Ishikawa (cell line): ENCODE measurements around the gene HCRTR2.

ENCODE experiments used
- CEBPB ChIP-seq: IDR thresholded peaks from 2 replicates; pipeline ENCODE4 v1.6.1; 2012
- CREB1 ChIP-seq: IDR thresholded peaks from 2 replicates; pipeline ENCODE4 v1.6.1; 2012; ENCODE audit warnings: low read depth
- EGR1 ChIP-seq: IDR thresholded peaks from 2 replicates; pipeline ENCODE4 v1.6.1; 2012
- EP300 ChIP-seq: IDR thresholded peaks from 2 replicates; pipeline ENCODE4 v1.6.1; 2012; ENCODE audit warnings: borderline replicate concordance
- FOXM1 ChIP-seq: IDR thresholded peaks from 2 replicates; pipeline ENCODE4 v1.6.1; 2012; ENCODE audit warnings: low read depth, borderline replicate concordance
- NFIC ChIP-seq: IDR thresholded peaks from 2 replicates; pipeline ENCODE4 v1.6.1; 2012
- RAD21 ChIP-seq: IDR thresholded peaks from 2 replicates; pipeline ENCODE4 v1.6.1; 2012; ENCODE audit warnings: low read depth
- REST ChIP-seq: IDR thresholded peaks from 2 replicates; pipeline ENCODE4 v1.6.1; 2012; ENCODE audit warnings: low read depth, mild to moderate bottlenecking
- TAF1 ChIP-seq: IDR thresholded peaks from 2 replicates; pipeline ENCODE4 v1.6.1; 2012; ENCODE audit warnings: low read depth, mild to moderate bottlenecking
- TCF12 ChIP-seq: IDR thresholded peaks from 2 replicates; pipeline ENCODE4 v1.6.1; 2012; ENCODE audit warnings: low read depth
- TEAD4 ChIP-seq: IDR thresholded peaks from 2 replicates; pipeline ENCODE4 v1.6.1; 2012
- USF1 ChIP-seq: IDR thresholded peaks from 2 replicates; pipeline ENCODE4 v1.6.1; 2012
- YY1 ChIP-seq: IDR thresholded peaks from 2 replicates; pipeline ENCODE4 v1.6.1; 2012; ENCODE audit warnings: low read depth
- ZBTB7A ChIP-seq: IDR thresholded peaks from 2 replicates; pipeline ENCODE4 v1.6.1; 2012; ENCODE audit warnings: low read depth
- TF ChIP-seq, protein P1 (sequence below): IDR thresholded peaks from 2 replicates; pipeline ENCODE4 v1.6.1; 2012

HCRTR2 gene

GRCh38 chr6:55212156-55212555 lies 37.8 kb downstream of the HCRTR2 start:
- TF ChIP-seq TEAD4 (no peak), EGR1 (no peak), YY1 (no peak), TCF12 (no peak), USF1 (no peak)

GRCh38 chr6:55220961-55221360 lies 46.6 kb downstream of the HCRTR2 start:
- TF ChIP-seq ZBTB7A (no peak), CREB1 (no peak), RAD21 (no peak), EP300 (no peak), YY1 (no peak)

- TF ChIP-seq YY1: no peak
Measured at GRCh38 chr6:55227862-55228261, 53.5 kb downstream of the HCRTR2 start.

DNA sequence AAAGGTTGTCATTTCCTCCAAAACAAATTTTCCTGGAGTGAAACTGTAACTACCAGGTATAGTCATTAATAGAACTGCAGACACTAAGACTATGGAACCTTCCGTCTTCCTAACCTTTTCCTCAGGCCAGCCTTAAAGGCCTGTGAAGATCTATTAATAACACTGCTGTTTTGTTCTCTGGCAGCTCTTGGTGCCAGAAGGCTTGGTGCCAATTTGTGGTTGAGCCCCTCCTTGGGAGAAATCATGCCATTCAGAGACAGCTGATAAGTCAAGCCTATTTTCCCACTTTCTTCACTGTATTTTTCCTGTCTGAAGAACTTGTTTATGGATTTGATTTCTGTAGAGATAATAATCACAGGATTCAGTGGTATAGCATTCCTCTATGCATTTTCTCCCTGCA lies 64.8 kb downstream of the HCRTR2 start:
- TF ChIP-seq EP300: no peak

- TF ChIP-seq RAD21: peak; percentile 74
Measured at GRCh38 chr6:55240975-55241605, 66.8 kb downstream of the HCRTR2 start.

- no peak for TF ChIP-seq CREB1
- TF ChIP-seq NFIC: no peak
- TF ChIP-seq USF1: no peak
- TF ChIP-seq REST: no peak
- TF ChIP-seq FOXM1: no peak
- TF ChIP-seq CEBPB: no peak
- no peak for TF ChIP-seq TCF12
- TF ChIP-seq, protein P1, sequence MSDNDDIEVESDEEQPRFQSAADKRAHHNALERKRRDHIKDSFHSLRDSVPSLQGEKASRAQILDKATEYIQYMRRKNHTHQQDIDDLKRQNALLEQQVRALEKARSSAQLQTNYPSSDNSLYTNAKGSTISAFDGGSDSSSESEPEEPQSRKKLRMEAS: no peak
- no peak for TF ChIP-seq YY1
- TF ChIP-seq EP300: no peak
- TF ChIP-seq ZBTB7A: no peak
- no peak for TF ChIP-seq TAF1
- no peak for TF ChIP-seq EGR1
- no peak for TF ChIP-seq TEAD4
- TF ChIP-seq RAD21: no peak
Measured at GRCh38 chr6:55250400-55250799, 76.1 kb downstream of the HCRTR2 start.

- TF ChIP-seq RAD21: no peak
- no peak for TF ChIP-seq ZBTB7A
- TF ChIP-seq TEAD4: no peak
- no peak for TF ChIP-seq CREB1
- no peak for TF ChIP-seq YY1
- TF ChIP-seq FOXM1: no peak
- no peak for TF ChIP-seq TAF1
- TF ChIP-seq TCF12: no peak
- no peak for TF ChIP-seq USF1
- no peak for TF ChIP-seq CEBPB
- no peak for TF ChIP-seq EGR1
- no peak for TF ChIP-seq EP300
- no peak for TF ChIP-seq NFIC
- no peak for TF ChIP-seq REST
- TF ChIP-seq, protein P1: no peak
Measured at GRCh38 chr6:55255113-55255512, 80.8 kb downstream of the HCRTR2 start.
